Nephron (organoid): ENCODE data around the gene OR10G3.

ENCODE experiments used
- H3K27ac Mint-ChIP-seq, 3 experiments: 2 replicates each; pipeline ENCODE4 v1.8.0; 2020; ENCODE audit warnings: mixed read lengths in 3 of 3, mild to moderate bottlenecking in 2 of 3, moderate library complexity in 1 of 3
- H3K27me3 Mint-ChIP-seq: 2 replicates; pipeline ENCODE4 v1.8.0; 2021; ENCODE audit warnings: low read depth, mild to moderate bottlenecking, moderate library complexity, mixed read lengths
- H3K36me3 Mint-ChIP-seq: 2 replicates; pipeline ENCODE4 v1.8.0; 2020; ENCODE audit warnings: low read depth, mixed read lengths
- H3K4me1 Mint-ChIP-seq: 2 replicates; pipeline ENCODE4 v1.8.0; 2020; ENCODE audit warnings: mixed read lengths
- H3K4me3 Mint-ChIP-seq, 3 experiments: 2 replicates each; pipeline ENCODE4 v1.8.0; 2020; ENCODE audit warnings: mild to moderate bottlenecking in 3 of 3, mixed read lengths in 3 of 3, moderate library complexity in 2 of 3
- H3K9me3 Mint-ChIP-seq: 2 replicates; pipeline ENCODE4 v1.8.0; 2020; ENCODE audit warnings: mixed read lengths
- TF ChIP-seq, protein P1 (sequence below), 3 experiments: fragments of 200-600 bp; sonication (generic); IDR thresholded peaks; one replicate each; pipeline ENCODE4 v1.5.0; 2021; ENCODE audit warnings: antibody characterized with exemption in 3 of 3; ENCODE audit not compliant: unreplicated experiment in 3 of 3

Gene OR10G3

DNA sequence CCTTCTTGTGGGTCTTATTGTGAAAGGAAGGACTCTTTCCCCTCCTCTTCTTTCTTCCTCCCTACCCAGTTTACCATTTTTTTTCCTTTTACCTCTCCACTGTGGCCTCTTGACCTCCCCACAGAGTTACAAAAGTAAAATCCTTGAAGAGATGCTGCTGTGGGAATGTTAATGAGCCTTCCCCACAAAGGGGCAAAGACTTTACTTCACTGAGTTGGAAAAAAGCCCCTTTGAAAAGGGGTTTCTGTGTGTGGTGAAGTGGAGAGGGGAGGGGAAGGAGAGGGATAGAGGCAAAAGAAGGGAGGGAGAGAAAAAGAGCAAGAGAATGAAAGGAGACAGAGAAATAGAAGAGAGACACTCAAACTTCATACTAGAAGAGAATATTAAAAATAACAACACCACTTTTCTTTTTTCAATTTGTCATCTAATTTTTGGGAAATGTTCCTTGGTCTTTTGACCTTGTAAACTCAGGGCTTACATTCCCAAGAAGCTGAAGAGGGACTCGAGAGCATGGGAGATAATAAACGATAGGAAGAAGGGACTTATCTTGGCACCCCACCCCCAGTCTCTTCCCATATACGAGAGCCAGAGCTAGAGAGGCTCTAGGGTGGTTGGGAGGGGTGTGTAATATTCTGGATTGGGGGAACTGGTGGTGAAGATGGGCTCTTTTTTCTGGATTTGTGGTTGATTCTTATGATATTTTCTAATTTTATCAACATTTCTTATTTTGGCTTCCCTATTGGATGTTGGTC, 40.5 kb downstream of the OR10G3 start:
- Mint-ChIP-seq H3K27me3 (peaks cover 19% of the 10 kb centered on the region), H3K4me1 (peaks cover 25% of the 10 kb centered on the region), H3K4me3 (no peak overlapping the region)

DNA sequence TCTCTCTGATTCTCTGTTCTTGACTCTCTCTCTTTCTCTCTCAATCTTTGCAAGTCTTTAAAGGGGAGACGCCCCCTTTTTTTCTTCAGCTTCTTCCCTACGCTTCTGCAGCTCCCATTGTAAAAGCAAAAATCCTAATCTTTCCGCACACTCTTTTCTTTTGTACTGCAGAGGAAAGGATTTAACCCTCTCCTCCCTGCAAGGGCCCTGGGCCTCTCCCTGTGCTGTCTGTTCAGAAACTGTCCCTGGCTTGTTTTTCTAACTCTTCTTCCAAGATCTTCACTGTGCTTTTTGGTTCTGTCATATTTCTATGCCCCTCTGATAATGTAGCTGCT, 42.8 kb downstream of the OR10G3 start:
- no peaks in the 10 kb centered on the region for H3K36me3 Mint-ChIP-seq
- H3K9me3 Mint-ChIP-seq, result no peaks in the 10 kb centered on the region
- H3K4me1 Mint-ChIP-seq, result peaks cover 17% of the 10 kb centered on the region
- peak overlapping the region; percentile 85 to 86 (median 86) for H3K4me3 Mint-ChIP-seq
- TF ChIP-seq, protein P1, sequence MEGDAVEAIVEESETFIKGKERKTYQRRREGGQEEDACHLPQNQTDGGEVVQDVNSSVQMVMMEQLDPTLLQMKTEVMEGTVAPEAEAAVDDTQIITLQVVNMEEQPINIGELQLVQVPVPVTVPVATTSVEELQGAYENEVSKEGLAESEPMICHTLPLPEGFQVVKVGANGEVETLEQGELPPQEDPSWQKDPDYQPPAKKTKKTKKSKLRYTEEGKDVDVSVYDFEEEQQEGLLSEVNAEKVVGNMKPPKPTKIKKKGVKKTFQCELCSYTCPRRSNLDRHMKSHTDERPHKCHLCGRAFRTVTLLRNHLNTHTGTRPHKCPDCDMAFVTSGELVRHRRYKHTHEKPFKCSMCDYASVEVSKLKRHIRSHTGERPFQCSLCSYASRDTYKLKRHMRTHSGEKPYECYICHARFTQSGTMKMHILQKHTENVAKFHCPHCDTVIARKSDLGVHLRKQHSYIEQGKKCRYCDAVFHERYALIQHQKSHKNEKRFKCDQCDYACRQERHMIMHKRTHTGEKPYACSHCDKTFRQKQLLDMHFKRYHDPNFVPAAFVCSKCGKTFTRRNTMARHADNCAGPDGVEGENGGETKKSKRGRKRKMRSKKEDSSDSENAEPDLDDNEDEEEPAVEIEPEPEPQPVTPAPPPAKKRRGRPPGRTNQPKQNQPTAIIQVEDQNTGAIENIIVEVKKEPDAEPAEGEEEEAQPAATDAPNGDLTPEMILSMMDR (IDR thresholded peaks at IDR 0.05; ENCODE audit: unreplicated experiment in 3 of 3), result no peak
- peaks cover 29% of the 10 kb centered on the region for H3K27me3 Mint-ChIP-seq
- H3K27ac Mint-ChIP-seq, result peak overlapping the region; percentile 34 to 84 (median 75)

More for the DNA sequence above, 40.5 kb downstream of the OR10G3 start:
- peak overlapping the region in 1 of 3 experiments; percentile 54 for H3K27ac Mint-ChIP-seq
- TF ChIP-seq, protein P1 (IDR thresholded peaks at IDR 0.05; ENCODE audit: unreplicated experiment in 3 of 3), result no peak
- H3K36me3 Mint-ChIP-seq, result no peaks in the 10 kb centered on the region
- no peaks in the 10 kb centered on the region for H3K9me3 Mint-ChIP-seq

DNA sequence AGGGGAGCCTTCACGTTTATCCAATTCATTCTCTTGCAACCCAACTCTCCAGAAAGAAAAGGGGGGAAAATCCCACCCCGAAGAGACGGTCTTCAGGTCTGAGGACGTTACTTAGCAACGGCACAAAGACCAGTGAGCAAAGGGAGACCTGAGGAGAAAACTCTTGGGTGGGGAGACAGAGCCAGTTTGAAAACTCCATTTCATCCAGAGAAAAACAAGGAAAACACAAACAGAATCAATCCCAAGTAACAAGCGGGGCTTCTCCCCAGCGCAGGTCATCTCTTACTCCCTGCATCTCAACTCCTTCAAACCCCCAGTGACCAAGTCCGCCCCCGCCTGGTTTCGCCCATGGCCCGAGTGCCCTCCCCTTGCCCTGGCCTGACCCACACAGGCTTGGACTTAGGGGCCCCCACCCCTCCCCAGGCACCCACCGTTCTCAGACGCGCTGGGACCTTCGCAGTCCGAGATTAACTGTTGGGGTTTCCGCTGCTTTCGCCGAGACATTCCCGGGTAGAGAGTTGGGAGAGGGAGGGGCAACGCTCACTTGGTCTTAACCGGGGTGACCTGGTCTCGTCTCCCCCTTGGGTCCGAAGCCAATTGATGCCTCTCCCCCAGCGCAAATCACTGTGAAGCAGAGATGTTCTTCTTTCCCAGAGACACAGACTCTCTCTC, 43.3 kb downstream of the OR10G3 start:
- Mint-ChIP-seq H3K27ac (peak overlapping the region; percentile 34 to 84 (median 84)), H3K27me3 (peaks cover 29% of the 10 kb centered on the region), H3K4me3 (peak overlapping the region; percentile 85 to 86 (median 86)), H3K4me1 (peaks cover 17% of the 10 kb centered on the region), H3K9me3 (no peaks in the 10 kb centered on the region), H3K36me3 (no peaks in the 10 kb centered on the region)
- TF ChIP-seq, protein P1 (IDR thresholded peaks at IDR 0.05; ENCODE audit: unreplicated experiment in 3 of 3), result no peak

DNA sequence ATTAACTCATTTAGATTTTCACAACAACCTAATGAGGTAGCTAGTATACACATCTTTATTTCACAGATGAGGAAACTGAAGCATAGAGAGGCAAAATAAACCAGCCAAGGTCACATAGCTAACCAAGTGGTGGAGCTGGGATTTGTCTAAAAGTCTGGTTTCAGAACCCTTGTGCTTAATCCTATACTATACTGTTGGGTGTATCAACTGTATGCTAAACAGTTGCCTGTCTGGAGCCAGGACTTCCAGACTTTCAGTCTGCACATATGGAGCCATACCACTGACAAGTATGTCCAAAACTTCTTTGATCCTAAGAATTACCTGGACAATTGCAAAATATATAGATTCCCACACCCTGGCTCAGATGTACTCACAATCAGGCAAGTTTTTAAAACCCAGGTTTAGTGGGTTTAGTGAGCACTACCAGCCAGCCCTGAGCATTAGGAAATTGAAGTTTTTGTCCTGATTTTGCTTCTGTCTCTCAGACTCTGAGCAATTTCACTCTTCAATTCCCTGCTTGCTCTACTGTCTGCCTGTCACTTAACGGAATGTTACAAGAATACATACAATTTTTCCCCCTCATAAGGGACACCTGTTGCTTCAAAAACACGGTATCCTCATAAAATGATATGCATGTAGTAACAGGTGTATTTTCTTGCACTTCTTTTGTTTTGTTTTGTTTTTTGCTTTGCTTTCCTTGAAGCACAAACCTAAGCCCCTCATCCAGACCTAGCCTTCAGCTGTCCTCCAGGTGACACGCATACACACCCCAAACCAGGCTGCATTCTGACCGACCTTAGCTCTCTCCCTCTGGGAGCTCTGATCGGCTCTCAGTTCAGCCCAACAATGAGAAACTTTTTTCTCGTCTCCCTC, 44.1 kb downstream of the OR10G3 start:
- TF ChIP-seq, protein P1 (IDR thresholded peaks at IDR 0.05; ENCODE audit: unreplicated experiment in 3 of 3), result no peak
- Mint-ChIP-seq H3K27ac (peak overlapping the region; percentile 34 to 84 (median 84)), H3K4me1 (peaks cover 17% of the 10 kb centered on the region), H3K36me3 (no peaks in the 10 kb centered on the region), H3K9me3 (no peaks in the 10 kb centered on the region), H3K27me3 (peaks cover 29% of the 10 kb centered on the region), H3K4me3 (peak overlapping the region; percentile 85 to 86 (median 86))

DNA sequence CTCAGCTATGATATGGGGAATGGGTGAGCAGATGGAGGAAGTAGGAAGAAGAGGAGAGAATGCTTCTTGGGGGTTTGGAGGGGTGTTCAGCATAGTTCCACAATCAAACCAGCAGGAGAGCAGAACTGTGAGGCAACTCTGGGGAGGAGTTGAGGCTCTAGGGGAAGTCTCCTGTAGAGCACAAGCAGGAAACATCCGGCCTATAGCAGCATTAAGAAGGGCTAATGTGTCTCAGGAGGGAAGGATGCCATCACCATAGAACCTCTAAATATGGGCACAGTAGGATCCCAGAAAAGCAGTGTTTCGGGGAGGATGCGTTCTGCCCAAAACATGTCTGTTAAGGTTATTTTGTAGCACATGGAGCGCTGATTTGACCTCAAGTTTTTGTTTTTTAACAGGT, 45.3 kb downstream of the OR10G3 start:
- Mint-ChIP-seq H3K27me3 (peaks cover 29% of the 10 kb centered on the region), H3K4me1 (peaks cover 17% of the 10 kb centered on the region), H3K36me3 (no peaks in the 10 kb centered on the region), H3K4me3 (peak overlapping the region; percentile 36 to 86 (median 60)), H3K27ac (peak overlapping the region in 2 of 3 experiments; percentile 44 to 69), H3K9me3 (no peaks in the 10 kb centered on the region)
- TF ChIP-seq, protein P1 (IDR thresholded peaks at IDR 0.05; ENCODE audit: unreplicated experiment in 3 of 3), result no peak
